PFSK-1 (cell line): ENCODE data around the gene GBA3.

ENCODE experiments used
- POLR2AphosphoS5 ChIP-seq: IDR thresholded peaks from 2 replicates; pipeline ENCODE4 v1.6.1; 2012; ENCODE audit warnings: low read depth, mild to moderate bottlenecking, control low read depth, low read length, moderate library complexity
- TF ChIP-seq, protein P1 (sequence below), 2 experiments: IDR thresholded peaks; 2 replicates each; pipeline versions ENCODE4 v1.6.1 to v1.8.0; 2011 to 2012; ENCODE audit warnings: low read depth in 2 of 2, low read length in 2 of 2, control low read depth in 1 of 2, inconsistent platforms in 1 of 2, mild to moderate bottlenecking in 1 of 2, moderate library complexity in 1 of 2; ENCODE audit not compliant: insufficient read depth in 1 of 2

DNA sequence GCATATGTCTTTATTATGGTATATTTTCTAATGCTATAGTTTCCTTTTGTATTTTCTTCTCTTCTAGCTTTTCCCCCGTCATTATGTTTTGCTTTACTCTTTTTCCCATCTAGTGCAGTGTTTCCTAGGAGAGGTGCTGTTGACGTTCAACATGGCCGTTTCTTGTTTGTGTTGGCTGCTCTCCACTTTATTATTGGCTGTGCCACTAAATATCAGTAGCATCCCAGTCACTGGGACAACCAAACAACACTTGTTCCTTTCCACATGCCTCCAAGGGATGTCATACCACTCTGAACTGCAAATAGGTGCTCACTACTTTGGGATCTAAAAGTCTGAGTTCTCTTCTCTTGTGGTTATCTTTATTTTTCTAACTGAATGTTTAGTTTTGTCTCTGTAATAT lies 26.5 kb downstream of the GBA3 start:
- no peak for TF ChIP-seq POLR2AphosphoS5
- TF ChIP-seq, protein P1, sequence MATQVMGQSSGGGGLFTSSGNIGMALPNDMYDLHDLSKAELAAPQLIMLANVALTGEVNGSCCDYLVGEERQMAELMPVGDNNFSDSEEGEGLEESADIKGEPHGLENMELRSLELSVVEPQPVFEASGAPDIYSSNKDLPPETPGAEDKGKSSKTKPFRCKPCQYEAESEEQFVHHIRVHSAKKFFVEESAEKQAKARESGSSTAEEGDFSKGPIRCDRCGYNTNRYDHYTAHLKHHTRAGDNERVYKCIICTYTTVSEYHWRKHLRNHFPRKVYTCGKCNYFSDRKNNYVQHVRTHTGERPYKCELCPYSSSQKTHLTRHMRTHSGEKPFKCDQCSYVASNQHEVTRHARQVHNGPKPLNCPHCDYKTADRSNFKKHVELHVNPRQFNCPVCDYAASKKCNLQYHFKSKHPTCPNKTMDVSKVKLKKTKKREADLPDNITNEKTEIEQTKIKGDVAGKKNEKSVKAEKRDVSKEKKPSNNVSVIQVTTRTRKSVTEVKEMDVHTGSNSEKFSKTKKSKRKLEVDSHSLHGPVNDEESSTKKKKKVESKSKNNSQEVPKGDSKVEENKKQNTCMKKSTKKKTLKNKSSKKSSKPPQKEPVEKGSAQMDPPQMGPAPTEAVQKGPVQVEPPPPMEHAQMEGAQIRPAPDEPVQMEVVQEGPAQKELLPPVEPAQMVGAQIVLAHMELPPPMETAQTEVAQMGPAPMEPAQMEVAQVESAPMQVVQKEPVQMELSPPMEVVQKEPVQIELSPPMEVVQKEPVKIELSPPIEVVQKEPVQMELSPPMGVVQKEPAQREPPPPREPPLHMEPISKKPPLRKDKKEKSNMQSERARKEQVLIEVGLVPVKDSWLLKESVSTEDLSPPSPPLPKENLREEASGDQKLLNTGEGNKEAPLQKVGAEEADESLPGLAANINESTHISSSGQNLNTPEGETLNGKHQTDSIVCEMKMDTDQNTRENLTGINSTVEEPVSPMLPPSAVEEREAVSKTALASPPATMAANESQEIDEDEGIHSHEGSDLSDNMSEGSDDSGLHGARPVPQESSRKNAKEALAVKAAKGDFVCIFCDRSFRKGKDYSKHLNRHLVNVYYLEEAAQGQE (IDR thresholded peaks at IDR 0.05; ENCODE audit: insufficient read depth in 1 of 2, low read depth in 2 of 2, low read length in 2 of 2): no peak
